Measurements from ENCODE around the gene TRPV6.

TRPV6 gene

DNA sequence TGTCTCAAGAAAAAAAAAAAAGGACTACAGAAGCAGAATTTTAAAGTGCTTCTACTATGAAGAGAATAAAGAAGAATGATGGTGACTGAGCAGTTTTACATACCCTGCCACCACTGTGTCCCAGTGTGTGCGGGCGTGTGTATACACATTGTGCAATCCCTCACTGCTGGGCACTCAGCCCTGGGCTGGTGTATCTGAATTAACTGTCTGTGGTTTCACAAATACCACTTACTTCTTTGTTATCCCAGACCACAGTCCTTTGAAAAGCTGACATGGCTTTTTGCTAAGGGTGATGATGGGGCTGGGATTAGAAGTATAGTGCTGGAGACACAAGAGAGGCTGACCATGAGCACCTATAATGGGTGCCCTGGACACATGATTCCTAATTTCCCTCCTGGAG is 21.1 kb upstream of the TRPV6 start:
- DNase-seq = no peak

DNA sequence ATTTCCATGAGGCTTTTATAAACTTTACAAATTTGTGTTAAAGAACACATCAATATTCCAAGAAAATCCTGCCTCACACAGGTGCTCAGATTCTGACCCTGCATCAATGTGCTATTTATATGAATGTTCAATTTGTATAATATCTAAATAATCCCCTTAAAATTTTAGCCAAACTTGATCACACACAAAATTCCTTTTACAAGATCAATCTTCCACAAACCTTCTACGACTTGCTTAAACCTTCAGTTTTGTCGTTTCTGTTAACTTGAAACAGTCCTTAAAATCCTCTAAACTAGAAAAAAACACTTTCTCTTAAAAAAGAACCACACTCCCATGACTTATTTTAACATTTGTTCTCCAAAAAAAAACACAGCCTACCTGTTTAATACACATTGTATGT is 20.2 kb upstream of the TRPV6 start:
- DNase-seq = no peak

DNA sequence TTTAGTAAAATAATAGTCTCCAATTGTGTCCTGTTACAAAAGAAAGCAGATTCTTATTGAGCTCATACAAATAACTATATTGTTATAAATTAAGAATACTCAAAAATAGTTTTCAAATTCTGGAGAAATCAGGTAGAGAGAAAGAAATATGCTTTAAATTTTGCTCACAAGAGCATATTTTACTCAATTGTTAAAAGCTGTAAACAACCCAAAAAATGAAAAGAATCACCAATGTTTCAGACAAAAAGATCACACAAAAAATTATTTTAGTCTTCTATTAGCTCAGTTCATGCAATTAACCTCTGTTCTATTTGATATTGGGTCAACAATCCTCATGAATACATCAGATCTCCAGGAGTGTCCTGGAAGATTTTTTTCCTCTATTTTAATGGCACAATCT is 18.6 kb upstream of the TRPV6 start:
- DNase-seq = no peak

DNA sequence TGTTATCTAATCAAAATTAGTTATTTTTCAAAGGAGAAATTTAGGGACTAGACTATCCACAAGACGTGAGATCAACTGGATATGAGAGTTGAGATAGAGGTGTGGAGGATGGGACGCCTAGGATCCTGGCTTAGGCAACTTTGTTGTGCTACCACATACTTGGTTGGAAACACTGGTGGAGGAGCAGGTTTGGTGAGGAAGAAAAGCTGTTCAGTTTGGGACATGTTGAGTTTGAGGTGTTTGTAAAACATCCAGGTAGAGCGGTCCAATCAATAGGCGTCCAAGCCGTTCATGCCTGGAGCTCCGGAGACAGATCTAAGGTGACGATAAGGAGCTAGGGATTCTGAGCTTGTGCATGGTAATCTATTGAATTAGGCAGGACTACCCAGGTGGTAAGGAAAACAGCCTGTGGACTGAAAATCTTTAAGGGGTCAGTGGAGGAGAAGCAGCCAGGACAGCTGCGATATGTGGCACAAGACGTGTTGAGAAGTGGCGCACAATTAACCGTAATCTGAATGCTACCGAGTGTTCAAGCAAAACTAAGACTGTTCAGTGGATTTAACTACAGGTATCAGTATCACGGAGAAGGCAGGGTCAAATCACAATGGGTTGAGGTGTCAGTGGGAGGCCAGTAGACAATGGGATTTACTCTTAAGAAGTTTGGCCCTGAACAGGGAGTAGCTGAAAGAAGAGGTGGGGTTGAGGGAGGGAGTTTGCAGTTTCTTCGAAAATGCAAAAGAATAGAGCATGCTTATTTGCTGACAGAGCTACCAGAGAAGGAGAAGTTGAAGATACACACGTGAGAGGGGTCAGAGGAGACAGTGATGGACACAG is 16.1 kb upstream of the TRPV6 start:
- DNase-seq = no peak

DNA sequence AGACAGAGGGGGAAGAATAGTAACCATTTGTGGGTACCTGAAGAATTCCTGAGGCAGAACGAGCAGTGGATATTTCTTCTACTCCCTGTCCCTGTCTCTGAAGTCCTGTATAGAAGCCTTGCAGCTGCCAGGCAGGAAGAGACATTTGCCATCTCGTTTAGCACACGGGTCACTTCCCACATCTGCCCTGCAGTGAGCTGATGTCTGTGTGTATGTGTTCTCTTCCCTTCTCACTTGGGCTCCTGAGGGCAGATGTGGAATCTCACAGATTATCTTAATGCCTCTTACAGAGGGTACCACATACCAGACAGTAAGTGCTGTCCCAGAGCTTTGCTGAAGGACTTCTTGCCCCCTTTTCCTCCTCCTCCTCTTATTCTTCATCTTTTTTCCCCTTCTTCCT is 14.1 kb upstream of the TRPV6 start:
- DNase-seq = no peak

DNA sequence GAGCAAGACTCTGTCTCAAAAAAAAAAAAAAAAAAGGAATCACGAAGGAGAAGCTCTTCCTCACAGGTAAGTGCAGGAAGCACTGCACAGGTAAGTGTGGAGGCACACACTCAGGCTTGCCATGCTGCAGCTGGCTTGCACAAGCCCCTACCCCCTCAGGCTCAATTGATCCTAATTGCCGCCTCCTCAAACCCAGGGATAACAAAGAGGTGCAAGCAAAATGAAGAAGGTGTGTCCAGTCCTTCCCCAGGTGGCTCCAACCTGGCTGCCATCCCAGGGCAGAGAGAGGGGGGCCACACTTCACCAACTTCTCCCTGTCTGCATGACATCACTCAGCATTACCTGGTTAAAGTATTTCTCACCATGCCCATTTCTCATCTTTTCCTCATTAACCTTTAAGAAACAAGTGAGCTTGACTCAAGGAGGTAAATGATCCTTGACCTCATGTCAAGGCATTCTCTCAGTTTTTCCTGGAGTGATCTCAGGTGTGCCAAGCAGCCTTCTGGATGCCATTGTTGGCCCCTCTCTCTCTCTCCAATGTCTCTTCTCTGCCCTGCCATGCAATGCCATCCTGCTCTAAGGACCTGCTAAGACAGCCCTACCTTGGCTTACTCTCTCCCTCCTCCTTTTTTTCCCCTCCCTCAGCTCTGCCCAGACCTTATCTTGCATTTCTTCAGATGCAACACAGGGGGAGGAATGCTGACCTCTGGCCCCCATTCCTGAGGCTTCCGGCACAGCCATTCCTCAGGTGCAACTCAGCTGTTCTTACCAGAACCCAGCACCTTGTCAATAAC is 13.0 kb upstream of the TRPV6 start:
- no peak for DNase-seq

DNA sequence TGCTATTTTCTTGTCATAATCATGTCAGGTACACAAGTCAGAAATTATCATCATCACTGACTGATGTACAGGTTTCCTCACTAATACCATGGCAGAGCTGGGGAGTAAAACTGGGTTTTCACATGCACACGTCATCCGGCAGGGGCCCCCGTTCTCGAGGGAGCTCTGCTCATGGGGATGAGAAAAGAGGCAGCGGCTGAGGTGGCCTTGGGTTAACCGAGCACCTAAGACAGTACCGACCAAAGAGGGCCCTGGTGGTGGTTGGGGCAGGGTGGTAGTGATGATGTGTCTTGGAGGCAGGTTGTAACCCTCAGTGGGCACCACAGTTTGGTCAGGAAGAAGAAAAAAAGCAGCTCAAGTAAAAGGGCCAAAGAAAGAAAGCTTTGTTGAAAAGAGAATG is 12.1 kb upstream of the TRPV6 start:
- no peak for DNase-seq

DNA sequence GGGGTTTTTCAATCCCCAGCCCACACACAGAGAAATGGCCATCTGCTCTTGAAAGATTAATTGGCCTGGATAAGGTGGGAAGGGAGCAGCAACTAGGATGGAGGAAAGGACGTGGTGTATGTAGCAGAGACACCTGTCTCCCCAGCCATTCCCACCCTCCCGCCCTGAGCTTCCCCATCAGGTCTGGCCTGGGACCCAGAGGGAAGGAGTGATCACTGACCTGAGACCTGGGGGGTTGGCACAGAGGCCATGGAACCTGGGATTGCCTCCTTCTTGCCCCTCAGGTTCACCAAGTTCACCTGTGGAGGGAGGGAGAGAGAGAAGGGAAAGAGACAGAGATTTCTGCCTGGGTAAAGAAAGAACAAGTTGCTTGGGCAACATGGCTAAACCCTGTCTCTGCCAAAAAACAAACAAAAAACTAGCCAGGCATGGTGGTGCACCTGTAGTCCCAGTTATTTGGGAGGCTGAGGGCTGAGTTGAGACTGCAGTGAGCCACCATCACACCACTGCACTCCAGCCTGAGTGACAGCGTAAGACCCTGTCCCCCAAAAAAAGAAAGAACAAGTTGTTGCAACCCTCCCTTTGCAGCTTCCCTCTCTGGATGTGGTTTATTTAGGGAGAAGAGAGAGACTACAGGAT is 11.3 kb upstream of the TRPV6 start:
- no peak for DNase-seq

DNA sequence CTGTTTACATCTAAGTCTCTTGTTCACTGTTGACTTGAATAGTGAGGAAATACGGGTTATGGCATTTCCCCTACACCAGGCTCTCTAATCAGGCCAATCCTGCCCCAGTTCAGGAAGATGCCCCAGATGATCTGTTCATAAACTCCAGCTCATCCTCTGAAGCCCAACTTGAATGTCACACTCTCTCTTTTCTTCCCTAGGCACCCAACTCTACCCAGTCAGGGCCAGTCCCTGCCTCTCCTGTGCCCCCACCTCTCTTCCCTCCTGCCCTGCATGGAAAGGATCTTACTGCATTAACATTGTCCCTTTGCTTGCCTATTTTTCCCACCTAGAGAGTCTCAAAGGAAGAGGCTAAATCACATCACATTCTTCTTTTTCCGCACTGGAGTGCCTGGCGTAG is 10.6 kb upstream of the TRPV6 start:
- no peak for DNase-seq

DNA sequence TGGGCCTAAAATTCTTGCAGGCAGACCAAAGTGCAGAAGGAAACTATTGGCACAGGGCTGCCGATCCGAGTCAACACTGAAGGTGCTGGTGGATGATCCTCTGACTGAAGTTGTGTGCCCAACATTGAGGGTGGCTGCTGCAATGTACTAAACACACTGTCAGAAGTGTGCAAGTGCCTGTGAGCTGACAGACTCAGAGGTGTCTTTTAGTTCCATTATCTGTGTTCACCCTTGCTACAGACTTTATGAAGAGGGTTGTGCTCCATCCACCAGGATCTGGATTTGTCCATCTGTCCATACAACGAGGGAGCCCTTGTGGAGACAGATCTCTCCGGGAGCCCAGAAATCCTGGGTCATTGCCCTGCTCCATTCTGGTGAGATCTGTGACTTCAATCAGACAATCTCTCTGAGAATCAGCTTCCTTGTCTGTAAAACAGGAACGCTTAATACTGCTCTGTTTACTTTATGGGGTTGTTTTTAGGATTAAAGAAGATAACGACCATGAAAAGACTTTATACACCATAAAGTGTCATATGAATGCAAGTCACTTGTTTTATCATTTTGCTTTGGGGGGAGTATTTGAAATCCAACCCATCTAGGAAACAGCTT is 9.5 kb upstream of the TRPV6 start:
- no peak for DNase-seq

DNA sequence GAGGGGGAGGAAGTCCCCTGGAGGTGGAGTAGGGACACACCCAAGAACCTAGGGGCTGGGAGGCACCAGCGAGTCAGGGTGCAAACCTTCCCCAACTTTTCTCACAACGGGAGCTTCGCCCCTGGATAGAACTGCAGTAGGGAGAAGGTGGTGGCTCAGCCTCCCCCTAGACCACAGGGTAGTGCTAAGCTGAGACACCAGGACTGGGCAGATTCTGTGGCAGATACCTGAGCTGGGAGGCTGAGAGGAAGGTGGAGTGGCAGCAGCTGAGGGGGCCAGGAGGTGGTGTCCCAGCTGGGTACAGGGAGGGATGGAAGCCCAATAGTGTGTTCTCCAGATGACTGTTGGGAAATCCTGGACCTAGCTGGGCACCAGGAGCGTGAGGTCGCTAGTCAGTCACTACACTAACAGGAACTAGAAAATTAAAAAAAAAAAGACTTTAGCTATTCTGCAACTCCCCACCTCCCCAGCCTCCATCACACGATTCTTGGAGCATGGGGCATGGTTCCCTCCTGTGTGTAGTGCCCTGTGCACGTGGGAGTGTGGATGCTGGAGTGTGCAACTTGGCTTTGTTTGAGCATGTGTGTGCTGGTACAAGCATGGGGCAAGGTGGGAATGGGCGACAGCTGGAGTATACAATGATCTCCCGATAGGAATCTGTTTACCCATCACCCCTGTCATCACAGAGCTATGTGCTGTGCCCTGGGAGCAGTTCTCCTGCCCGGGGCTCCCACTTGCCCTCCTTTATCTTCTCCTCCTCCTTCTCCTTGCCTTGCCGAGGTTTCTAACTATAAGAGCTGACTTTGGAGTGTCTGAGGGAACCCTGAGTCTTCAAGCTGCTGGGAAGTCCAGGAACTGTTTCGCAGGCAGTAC is 8.8 kb upstream of the TRPV6 start:
- no peak for DNase-seq

DNA sequence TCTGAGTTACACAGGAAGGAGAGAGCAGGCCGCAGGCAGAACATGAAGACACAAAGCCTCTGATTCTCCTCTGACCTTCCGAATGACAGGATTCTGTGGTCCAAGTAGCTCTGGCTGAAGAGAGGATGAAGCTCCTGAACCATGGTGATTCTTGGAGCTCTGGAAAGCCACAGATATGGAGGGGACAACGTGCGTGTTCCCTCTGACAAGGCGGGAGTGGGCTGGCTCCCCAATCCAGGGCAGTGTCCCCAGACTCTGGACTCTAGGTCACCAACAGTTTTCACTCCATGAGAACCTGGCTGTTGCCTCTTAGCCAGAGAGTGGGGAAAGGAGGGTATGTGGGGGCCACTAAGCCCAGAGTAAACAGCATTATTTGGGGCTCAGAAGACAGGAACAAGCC is 7.4 kb upstream of the TRPV6 start:
- no peak for DNase-seq

DNA sequence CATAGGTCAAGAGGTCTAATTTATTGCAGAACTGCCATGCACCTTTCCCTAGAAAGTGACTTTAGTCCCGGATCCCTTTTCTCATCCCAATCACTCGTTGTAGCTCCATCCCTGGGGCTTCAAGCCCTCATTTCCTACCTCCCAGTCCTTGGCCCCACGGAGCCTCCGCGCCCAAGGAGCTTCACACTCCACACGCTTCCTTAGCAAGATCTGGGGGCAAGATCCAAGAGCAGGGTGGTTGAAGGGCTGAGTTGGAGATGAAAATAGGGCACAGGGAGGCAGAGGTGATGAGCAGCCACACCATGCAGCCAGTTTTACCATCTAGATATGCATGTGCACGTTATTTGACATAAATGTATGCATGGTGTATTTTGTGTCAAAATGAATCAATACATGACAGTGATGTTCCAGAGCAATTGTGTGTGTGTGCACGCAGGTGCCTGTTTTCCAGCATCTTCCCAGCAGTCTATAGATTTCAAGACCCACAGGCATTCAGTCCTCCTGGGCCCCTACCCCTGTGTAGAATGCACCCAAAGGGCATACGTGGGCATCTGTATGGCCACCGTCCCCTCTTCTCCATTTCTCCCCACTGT is 6.0 kb upstream of the TRPV6 start:
- no peak for DNase-seq

DNA sequence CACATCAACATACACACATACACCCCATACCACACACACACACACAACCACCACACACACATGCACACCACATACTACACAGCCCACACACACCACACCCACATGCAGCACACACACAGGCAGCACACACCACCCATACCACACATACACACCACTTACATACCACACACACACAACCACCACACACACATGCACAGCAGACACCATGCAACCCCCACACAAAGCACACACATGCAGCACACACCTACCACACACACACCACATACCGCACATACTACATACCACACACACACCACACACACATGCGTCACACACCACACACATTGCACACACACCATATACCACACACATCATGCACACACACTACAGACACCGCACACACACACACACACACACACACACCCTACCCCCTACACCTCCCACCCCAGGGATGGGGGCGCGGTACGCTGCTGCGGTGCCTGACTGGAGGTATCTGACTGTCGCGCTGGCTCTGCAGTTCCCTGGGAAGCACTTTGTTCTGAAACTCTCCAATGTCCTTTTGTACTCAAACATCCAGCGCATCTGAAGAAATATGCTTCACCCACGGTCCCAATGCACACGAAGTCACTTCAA is 5.4 kb upstream of the TRPV6 start:
- DNase-seq = no peak

DNA sequence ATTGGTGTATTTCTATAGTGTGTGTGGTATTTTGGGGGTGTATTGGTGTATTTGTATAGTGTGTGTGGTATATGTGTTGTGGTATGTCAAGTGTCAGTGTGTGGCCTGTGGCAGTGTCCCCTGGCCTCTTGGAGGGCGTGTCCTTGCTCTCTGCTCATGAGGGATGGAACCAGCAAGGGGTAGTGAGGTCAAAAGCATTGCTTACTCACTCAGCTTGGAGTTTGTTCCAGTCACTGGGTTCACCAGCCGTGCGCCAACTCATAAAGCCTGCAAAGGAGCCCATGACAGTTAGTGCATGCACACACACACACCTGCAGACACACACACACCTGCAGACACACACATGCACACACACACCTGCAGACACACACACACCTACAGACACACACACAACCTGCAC is 4.3 kb upstream of the TRPV6 start:
- no peak for DNase-seq

DNA sequence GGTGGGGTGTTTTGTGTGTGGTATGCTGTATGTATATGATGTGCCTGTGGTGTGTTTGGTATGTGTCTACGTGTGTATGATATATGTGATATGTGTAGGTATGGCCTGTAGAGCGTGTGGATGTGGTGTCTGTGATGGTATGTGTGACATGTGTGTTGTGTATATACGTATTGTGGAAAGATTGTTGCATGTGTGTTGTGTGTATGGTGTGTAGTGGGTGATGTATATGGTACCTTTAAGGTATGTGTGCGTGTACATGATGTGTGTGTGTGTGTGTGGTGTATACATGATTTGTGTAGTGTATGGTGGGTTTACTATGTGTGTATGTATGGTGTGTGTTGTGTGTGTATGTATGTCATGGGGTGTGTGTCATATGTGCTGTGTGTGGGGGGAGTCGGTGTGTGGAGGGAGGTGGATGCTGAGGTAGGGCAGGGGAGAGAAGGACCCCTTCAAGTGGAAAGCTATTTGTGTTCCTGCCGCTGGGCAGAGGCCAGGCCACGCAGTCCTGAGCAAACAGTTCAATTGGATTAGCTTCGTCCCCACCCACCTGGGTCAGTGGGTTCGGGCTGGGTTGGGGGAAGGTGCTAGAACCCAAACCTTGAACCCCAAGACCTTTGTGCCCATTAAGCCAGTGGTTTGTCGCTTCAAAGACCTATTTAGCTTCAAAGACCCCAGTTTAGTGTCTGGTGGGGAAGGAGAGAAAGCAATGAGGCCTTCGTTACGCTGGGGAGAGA is 1.9 kb upstream of the TRPV6 start:
- no peak for DNase-seq

DNA sequence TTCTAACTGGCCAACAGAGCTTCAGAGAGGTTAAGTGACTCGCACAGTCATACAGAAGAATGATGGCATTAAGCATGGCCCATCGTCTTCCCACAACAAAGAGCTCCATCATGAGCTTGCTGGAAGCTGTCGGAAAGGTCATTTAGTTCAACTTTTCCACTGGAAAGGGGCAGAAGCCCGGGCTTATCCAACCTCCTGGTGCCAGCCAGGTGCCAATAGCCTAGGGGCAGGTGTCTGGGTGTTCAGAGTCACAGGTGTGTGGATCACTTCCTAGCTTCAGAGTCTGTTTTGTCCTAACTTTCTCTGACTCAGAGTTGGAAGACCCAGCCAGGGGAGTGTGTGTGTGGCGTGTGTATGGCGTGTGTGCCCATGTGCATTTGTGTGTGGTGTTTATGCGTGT is 1.3 kb upstream of the TRPV6 start:
- no peak for DNase-seq

DNA sequence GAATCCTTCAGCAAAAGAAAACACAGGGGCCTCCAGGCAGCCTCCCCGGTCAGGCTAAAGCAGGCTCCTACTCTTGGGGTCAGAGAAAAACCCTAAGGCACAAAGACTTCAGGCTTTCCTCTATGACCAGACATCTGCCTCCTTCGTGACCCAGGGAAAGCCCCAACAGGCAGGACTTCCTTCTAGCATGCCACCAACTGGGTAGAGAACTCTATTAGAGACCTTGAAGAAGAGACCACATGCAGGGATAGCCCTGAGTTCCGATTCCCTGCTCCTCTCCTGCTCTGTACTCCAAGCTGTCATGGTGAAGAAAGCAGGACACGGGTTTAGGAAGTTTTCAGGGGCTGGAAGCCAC is 1.3 kb downstream of the TRPV6 start:
- no peak for DNase-seq

DNA sequence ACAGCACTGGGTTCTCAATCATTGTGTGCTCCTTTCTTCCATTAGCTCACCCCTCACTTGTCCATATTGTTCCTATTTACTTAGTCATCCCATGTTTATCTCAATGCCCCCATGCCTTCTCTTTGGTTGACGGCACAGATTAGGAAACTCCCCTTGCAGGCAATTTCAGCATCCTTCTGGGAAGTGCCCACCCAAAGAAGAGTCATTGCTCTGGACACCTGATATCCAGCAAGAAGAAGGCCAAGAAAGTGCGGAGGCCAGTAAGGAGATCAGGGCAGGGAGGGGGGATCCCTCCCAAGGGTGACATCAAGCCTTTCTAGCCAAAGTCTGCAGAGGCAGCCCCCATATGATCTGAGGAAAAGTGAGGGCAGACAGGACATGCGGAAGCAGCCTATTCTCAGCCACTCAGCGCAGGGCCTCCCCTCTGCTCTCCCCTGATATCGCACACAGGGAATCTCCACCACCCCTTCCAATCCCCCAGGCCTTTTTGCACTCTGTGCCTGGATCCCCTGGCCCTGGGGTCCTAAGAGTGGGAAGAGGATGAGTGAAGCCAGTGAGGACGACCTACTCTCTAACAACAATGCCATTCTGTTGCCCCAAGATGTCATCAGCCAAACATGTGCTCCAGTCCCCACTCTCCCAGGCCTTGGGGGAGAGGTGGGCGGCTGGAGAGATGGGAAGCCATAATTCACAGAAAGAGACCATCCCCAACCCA is 1.8 kb downstream of the TRPV6 start:
- DNase-seq = no peak

DNA sequence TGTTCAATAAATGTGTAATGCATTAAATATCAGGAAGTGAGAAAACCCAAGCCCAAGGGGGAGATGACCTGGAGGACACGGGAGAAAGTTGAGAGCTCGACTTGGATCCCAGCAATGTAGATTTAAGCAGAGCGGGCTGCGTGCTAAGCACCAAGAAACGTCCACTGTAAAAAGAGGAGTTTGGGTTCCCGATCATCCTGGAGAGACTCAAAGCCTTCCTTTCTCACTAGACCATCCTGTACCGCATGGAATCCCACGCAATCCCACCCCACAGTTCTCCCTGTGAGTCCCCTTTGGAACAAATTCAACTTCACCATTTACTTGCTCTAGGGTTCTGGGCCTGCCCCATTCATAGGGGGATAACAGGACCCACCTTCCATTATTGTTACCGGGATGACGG is 2.4 kb downstream of the TRPV6 start:
- DNase-seq = no peak

Data from effector CD8-positive, alpha-beta T cell (primary cell).